H1 (cell line): ENCODE data around the gene ELOVL1. TPM values are rescaled to one million over a fixed set of nuclear protein-coding genes. Genes with fewer than 3 reads are reported as not detected.

Experiments
- KDM4A ChIP-seq: IDR thresholded peaks from one replicate; pipeline ENCODE4 v1.7.1; 2012; ENCODE audit warnings: low read depth, mild to moderate bottlenecking, moderate library complexity, low read length, inconsistent platforms; ENCODE audit not compliant: severe bottlenecking
- POU5F1 ChIP-seq: IDR thresholded peaks from 2 replicates; pipeline ENCODE4 v1.6.1; 2011; ENCODE audit warnings: low read depth, mild to moderate bottlenecking, low read length, moderate library complexity
- SIRT6 ChIP-seq: IDR thresholded peaks from one replicate; pipeline ENCODE4 v1.7.1; 2012; ENCODE audit warnings: low read length, inconsistent platforms
- SIX5 ChIP-seq: IDR thresholded peaks from 2 replicates; pipeline ENCODE4 v1.6.1; 2011; ENCODE audit warnings: mild to moderate bottlenecking, low read depth, low read length
- TAF1 ChIP-seq: IDR thresholded peaks from 2 replicates; pipeline ENCODE4 v1.6.1; 2011; ENCODE audit warnings: mild to moderate bottlenecking, low read depth, low read length
- polyA plus RNA-seq, 7 experiments: library from polyadenylated mRNA; depleted of rRNA in 3 of 7; stranded (reverse) in 5 of 7; unstranded in 2 of 7; fragments of >200 nt in 5 of 7; fragments of 200-250 nt in 2 of 7; gene quantifications; 1 replicate in 5 of 7; 2 replicates in 1 of 7; 4 replicates in 1 of 7; pipeline versions ENCODE4 v1.2.1 to v1.2.3, GENCODE V29; 2011 to 2013; ENCODE audit warnings: missing spikeins in 2 of 7, mixed read lengths in 2 of 7
- total RNA-seq: library from RNA; stranded (reverse); fragmentation: NEBNext Ultra II Directional; extraction: Animal tissue kit (Norgen Biotek cat#: 25700); gene quantifications from 2 replicates; pipeline ENCODE4 v1.2.1, GENCODE V29; 2021
- TF ChIP-seq, protein P1 (sequence below): IDR thresholded peaks from 2 replicates; pipeline ENCODE4 v1.6.1; 2011; ENCODE audit warnings: low read depth, mild to moderate bottlenecking, low read length; ENCODE audit not compliant: insufficient read depth
- TF ChIP-seq, protein P2 (sequence below): IDR thresholded peaks from 2 replicates; pipeline ENCODE4 v1.6.1; 2012; ENCODE audit warnings: low read length, inconsistent platforms

Gene ELOVL1
- total and polyA plus RNA-seq, 2 of the 8 experiments (the other 6 are each of a cell fraction or from before 2014, with no cell fraction given): 28.5 to 68.1 TPM

DNA sequence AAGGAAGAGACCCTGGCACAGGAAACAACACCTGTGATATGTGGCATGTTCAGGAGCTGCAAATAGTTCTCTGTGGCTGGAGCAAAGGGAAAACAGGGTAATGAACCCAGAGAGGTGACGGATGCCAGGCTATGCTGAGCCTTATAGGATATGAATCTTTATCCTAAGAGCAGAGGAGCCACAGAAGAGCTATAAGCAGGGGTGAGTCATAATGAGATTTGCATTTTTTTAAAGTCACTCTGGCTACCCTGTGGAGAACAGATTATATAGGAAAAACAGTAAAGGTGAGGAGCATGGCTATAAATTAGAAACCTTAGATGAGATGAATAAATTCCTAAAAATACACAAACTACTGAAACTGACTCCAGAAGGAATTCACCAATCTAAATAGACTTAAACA is 43.0 kb downstream of the ELOVL1 start (continued):
- TF ChIP-seq, protein P1, sequence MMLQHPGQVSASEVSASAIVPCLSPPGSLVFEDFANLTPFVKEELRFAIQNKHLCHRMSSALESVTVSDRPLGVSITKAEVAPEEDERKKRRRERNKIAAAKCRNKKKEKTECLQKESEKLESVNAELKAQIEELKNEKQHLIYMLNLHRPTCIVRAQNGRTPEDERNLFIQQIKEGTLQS: no peak
- TF ChIP-seq KDM4A (no peak), SIX5 (no peak), SIRT6 (no peak), TAF1 (no peak), POU5F1 (no peak)
- TF ChIP-seq, protein P2, sequence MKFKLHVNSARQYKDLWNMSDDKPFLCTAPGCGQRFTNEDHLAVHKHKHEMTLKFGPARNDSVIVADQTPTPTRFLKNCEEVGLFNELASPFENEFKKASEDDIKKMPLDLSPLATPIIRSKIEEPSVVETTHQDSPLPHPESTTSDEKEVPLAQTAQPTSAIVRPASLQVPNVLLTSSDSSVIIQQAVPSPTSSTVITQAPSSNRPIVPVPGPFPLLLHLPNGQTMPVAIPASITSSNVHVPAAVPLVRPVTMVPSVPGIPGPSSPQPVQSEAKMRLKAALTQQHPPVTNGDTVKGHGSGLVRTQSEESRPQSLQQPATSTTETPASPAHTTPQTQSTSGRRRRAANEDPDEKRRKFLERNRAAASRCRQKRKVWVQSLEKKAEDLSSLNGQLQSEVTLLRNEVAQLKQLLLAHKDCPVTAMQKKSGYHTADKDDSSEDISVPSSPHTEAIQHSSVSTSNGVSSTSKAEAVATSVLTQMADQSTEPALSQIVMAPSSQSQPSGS: no peak
- TF ChIP-seq, all 59 proteins: peak for 0
